Endodermal cell (in vitro differentiated cells): Measurements from ENCODE around the gene PDE8B. TPM values are rescaled to one million over a fixed set of nuclear protein-coding genes. Genes with fewer than 3 reads are reported as not detected.

ENCODE experiments used
- DNase-seq: peaks from one replicate; pipeline ENCODE4 v3.0.0-alpha.2; 2017
- H3K27ac ChIP-seq: 2 replicates; pipeline ENCODE4 v1.5.1; 2013; ENCODE audit warnings: mild to moderate bottlenecking, low read depth, low read length, moderate library complexity
- H3K27me3 ChIP-seq: 2 replicates; pipeline ENCODE4 v1.6.1; 2013; ENCODE audit warnings: mild to moderate bottlenecking, low read length, moderate library complexity; ENCODE audit not compliant: insufficient read depth, control insufficient read depth, poor library complexity, severe bottlenecking
- H3K36me3 ChIP-seq: 2 replicates; pipeline ENCODE4 v1.7.0; 2013; ENCODE audit warnings: mild to moderate bottlenecking, low read length, moderate library complexity; ENCODE audit not compliant: control insufficient read depth, insufficient read depth
- H3K4me1 ChIP-seq: one replicate; pipeline ENCODE4 v1.7.0; 2013; ENCODE audit warnings: low read length; ENCODE audit not compliant: control insufficient read depth, insufficient read depth
- H3K4me3 ChIP-seq: 2 replicates; pipeline ENCODE4 v1.5.1; 2013; ENCODE audit warnings: mild to moderate bottlenecking, low read length, moderate library complexity
- H3K9ac ChIP-seq: 2 replicates; pipeline ENCODE4 v1.6.1; 2013; ENCODE audit warnings: mild to moderate bottlenecking, low read length, moderate library complexity; ENCODE audit not compliant: poor library complexity, severe bottlenecking; ENCODE audit errors: extremely low read depth
- H3K9me3 ChIP-seq: 2 replicates; pipeline ENCODE4 v1.6.1; 2013; ENCODE audit warnings: mild to moderate bottlenecking, low read length, moderate library complexity; ENCODE audit not compliant: control insufficient read depth
- H3K27ac Mint-ChIP-seq: 2 replicates; pipeline ENCODE4 v1.8.0; 2020; ENCODE audit warnings: mixed read lengths
- H3K27me3 Mint-ChIP-seq: 2 replicates; pipeline ENCODE4 v1.8.0; 2021; ENCODE audit warnings: mild to moderate bottlenecking, mixed read lengths; ENCODE audit not compliant: insufficient read depth
- H3K36me3 Mint-ChIP-seq: 2 replicates; pipeline ENCODE4 v1.8.0; 2020; ENCODE audit warnings: low read depth, mixed read lengths
- H3K4me1 Mint-ChIP-seq: 2 replicates; pipeline ENCODE4 v1.8.0; 2020; ENCODE audit warnings: mixed read lengths
- H3K4me3 Mint-ChIP-seq: 2 replicates; pipeline ENCODE4 v1.8.0; 2020; ENCODE audit warnings: mild to moderate bottlenecking, moderate library complexity, mixed read lengths
- H3K9me3 Mint-ChIP-seq: 2 replicates; pipeline ENCODE4 v1.8.0; 2020; ENCODE audit warnings: mild to moderate bottlenecking, mixed read lengths
- CTCF ChIP-seq: fragments of 200-600 bp; sonication (generic); conservative IDR thresholded peaks from 2 replicates; pipeline ENCODE4 v1.5.0; 2021; ENCODE audit warnings: antibody characterized with exemption, mild to moderate bottlenecking
- WGBS, 2 experiments: methylation state at CpG; one replicate each; pipeline versions ENCODE4 v1.1.5 to v1.1.7; 2013; ENCODE audit warnings: missing lambda C conversion rate in 2 of 2, mixed read lengths in 1 of 2; ENCODE audit not compliant: insufficient coverage in 1 of 2, insufficient read length in 1 of 2; 5-methylcytosine and 5-hydroxymethylcytosine counted together
- total RNA-seq, 2 donors: library from RNA; stranded (reverse); fragmentation: NEBNext Ultra II Directional in 1 of 2; extraction: Animal tissue kit (Norgen Biotek cat#: 25700) in 1 of 2; gene quantifications; 2 replicates in 1 of 2; 3 replicates in 1 of 2; pipeline ENCODE4 v1.2.1, GENCODE V29; 2021

PDE8B gene
- total RNA-seq, 2 donors from 2014 or later, result 0.20 to 0.51 TPM

GRCh38 chr5:77292026-77292757, 81.7 kb downstream of the PDE8B start:
- Mint-ChIP-seq H3K4me3 (no peak overlapping the region), H3K9me3 (no peaks in the 10 kb centered on the region), H3K4me1 (peaks cover 6% of the 10 kb centered on the region), H3K36me3 (no peaks in the 10 kb centered on the region), H3K27ac (no peak overlapping the region), H3K27me3 (peaks cover 46% of the 10 kb centered on the region)
- H3K27me3 ChIP-seq, result peaks cover 54% of the 10 kb centered on the region
- no peaks in the 10 kb centered on the region for H3K36me3 ChIP-seq
- H3K9ac ChIP-seq, result no peak overlapping the region
- 80 to 100% methylated on average over 1 to 3 of the region's 3 CpGs for WGBS, 2 experiments
- DNase-seq, result no peak
- no peak for TF ChIP-seq CTCF
- H3K4me1 ChIP-seq, result peaks cover 4% of the 10 kb centered on the region
- no peak overlapping the region for H3K27ac ChIP-seq
- H3K9me3 ChIP-seq, result no peaks in the 10 kb centered on the region
- no peak overlapping the region for H3K4me3 ChIP-seq

- Mint-ChIP-seq H3K4me1 (peaks cover 6% of the 10 kb centered on the region), H3K9me3 (no peaks in the 10 kb centered on the region), H3K36me3 (no peaks in the 10 kb centered on the region), H3K4me3 (no peak overlapping the region), H3K27ac (no peak overlapping the region), H3K27me3 (peaks cover 62% of the 10 kb centered on the region)
- no peak for DNase-seq
- no peak overlapping the region for H3K9ac ChIP-seq
- no peak overlapping the region for H3K4me3 ChIP-seq
- H3K27ac ChIP-seq, result no peak overlapping the region
- peaks cover 4% of the 10 kb centered on the region for H3K4me1 ChIP-seq
- H3K36me3 ChIP-seq, result no peaks in the 10 kb centered on the region
- peaks cover 71% of the 10 kb centered on the region for H3K27me3 ChIP-seq
- no peaks in the 10 kb centered on the region for H3K9me3 ChIP-seq
- 87 to 100% methylated on average over 1 to 2 of the region's 3 CpGs for WGBS, 2 experiments
- TF ChIP-seq CTCF, result no peak
Observed at GRCh38 chr5:77294185-77294584, 83.7 kb downstream of the PDE8B start.

GRCh38 chr5:77295863-77296378, 85.4 kb downstream of the PDE8B start:
- Histone ChIP-seq H3K4me1 (no peaks in the 10 kb centered on the region), H3K36me3 (no peaks in the 10 kb centered on the region), H3K27me3 (peaks cover 76% of the 10 kb centered on the region), H3K9ac (no peak overlapping the region), H3K9me3 (no peaks in the 10 kb centered on the region), H3K4me3 (no peak overlapping the region), H3K27ac (no peak overlapping the region)
- no peak for DNase-seq
- H3K27me3 Mint-ChIP-seq, result peaks cover 66% of the 10 kb centered on the region
- TF ChIP-seq CTCF, result no peak
- H3K4me1 Mint-ChIP-seq, result peaks cover 6% of the 10 kb centered on the region
- H3K9me3 Mint-ChIP-seq, result no peaks in the 10 kb centered on the region
- WGBS, 2 experiments, result 89 to 100% methylated on average over 2 of the region's 4 CpGs
- no peak overlapping the region for H3K27ac Mint-ChIP-seq
- H3K4me3 Mint-ChIP-seq, result no peak overlapping the region
- no peaks in the 10 kb centered on the region for H3K36me3 Mint-ChIP-seq
